ENCODE results near the gene CCNDBP1.

- TF ChIP-seq CTCF (conservative IDR thresholded peaks at IDR 0.05 in 1 of 2, IDR thresholded peaks at IDR 0.05 in 1 of 2; ENCODE audit: extremely low read depth in 1 of 2, insufficient read depth in 1 of 2, low read depth in 1 of 2, low read length in 2 of 2) (no peak), EZH2 (IDR thresholded peaks at IDR 0.05; ENCODE audit: borderline replicate concordance, low read length) (no peak)
These were observed 33.5 kb upstream of the CCNDBP1 start for GRCh38 chr15:43151688-43152087.

All from mammary epithelial cell (primary cell).